HG02970 (cell line): ENCODE data around the gene HOXD13.

Source experiments
- ATAC-seq: cut with Tn5 transposase; IDR thresholded peaks from one replicate; pipeline ENCODE4 v1.9.1; 2021; ENCODE audit warnings: mild to moderate bottlenecking, moderate library complexity, moderate number of reproducible peaks; ENCODE audit not compliant: unreplicated experiment, low FRiP score

Gene HOXD13

GRCh38 chr2:176092270-176093144 lies at the start of gene HOXD13:
Gene HOXD13, plus strand, starts transcription at chr2:176092721. Its CDS starts 170 bp downstream, at chr2:176092891.
- no peak for ATAC-seq

GRCh38 chr2:176056406-176056805 lies 36.1 kb upstream of the HOXD13 start:
- ATAC-seq, result no peak

DNA sequence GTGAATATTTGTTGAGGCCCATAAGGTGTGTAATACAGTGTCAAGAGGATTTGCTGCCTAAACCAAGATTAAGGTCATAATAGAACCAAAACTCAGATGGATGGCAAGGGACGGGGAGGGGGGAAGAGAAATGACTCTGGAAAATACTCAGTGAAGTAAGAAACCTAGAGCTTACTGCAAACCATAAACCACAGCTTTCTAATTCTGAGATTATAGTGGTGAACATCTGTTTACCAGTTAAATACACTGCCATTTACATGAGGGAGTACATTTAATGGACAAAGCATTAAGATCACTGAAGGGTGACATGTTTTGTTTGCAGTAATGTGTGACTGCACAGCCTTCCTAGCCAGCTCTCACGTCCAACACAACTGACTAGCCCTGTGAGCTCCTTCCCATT lies 28.6 kb upstream of the HOXD13 start:
- ATAC-seq, result no peak

GRCh38 chr2:176066645-176067588 lies 25.6 kb upstream of the HOXD13 start:
- no peak for ATAC-seq

DNA sequence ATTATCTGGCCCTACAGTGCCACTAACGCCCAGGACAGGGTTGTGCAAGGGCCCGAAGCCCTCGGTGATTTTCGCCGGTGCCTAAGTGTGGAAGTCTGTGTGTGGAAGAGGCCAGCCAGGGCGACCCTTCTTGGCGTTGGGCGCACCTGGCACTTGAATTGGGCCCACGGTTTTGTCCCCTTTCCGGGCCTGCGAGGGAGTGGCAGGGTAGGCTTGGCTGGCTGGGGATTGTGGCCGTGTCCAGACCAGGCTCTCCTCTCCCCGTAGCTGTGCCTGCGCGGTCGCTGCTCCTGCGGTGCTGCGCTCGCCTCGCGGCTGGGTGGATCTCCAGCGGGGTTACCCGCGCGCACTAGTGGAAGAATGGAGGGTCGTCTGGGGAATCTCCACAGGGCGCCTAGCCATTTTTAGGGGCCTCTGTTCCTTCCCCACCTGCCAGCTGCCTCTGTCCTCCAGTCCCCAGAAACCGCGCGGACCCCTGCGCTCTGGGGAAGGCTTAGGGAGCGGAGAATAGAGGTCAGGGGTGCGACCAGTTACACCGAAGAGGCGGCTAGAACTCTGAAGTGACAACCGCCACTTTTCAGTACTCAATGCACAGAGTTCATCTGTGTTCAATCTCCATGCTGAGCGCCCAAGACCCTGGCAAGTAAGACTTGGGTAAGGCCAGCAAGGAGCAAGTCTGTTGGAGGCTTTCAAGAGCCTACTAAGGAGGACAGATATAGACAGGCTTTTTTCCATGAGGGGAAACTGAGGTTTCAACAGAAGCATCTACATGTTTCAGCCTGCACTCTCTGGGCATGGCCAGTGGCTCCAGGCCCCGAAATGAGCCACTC lies 24.7 kb upstream of the HOXD13 start:
- ATAC-seq, result no peak

DNA sequence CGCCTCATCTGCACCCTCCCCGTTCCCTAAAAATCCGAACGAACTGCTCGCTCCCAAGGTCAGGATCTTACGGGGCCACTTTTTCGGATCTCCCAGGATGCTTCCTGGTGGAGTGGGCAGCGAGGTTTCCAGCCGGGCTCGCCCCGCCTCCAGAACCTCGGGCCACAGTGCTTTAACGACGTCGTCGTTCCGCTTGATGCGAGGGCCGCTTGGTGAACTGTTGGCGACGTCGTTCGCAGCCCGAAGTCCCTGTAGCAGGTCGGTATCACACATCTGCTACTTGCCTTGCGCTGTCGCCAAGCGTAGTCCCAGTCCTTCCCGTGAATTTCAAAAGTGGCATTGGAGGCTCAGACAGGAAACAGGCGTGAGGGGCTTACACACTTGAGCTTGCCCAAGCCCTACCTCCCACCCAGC lies 24.1 kb upstream of the HOXD13 start:
- no peak for ATAC-seq

DNA sequence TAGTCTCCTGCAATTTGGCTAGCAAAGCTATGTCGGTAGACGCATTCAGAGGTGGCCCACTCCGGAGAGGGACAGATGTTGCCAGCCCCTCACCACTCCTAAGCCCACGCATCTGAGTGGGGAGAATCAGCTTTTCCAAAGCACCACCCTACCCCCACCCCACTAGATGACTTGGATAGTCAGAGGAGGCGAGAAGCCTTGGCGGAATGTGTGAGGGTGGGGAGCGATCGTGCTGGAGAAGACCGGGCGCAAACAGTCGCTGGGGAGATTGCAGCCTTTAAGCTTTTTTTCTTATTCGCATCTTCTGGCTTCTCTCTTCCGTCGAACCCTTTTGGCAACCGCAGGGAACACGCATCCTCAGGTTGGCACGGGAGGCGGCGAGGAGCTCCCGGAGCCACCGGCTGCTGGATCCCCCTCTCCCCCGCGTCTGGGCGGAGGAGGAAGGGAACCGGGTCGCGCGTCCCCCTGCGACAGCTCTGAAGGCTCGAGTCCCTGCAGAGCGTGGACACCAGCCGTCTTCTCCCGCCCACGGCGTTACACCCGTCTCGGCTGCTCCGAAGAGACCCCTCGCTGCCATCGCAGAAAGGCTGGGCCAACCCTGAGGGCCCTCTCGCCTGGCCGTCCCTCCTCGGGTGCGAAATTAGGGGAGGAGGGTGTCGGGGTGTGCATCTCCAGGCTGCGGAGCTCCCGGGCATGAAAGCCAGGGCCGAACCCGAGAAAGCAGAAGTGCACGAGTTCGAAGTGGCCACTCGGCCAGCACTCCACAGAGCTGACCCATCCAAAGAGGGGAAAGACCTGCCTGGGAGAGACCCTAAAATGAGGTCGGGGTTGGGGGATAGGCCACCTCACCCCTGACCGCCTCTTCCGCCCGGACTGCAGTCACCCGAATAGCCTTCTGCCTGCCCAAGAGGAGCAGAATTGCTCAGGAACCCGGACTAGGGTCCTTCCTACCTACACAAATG lies 20.9 kb upstream of the HOXD13 start:
- no peak for ATAC-seq

DNA sequence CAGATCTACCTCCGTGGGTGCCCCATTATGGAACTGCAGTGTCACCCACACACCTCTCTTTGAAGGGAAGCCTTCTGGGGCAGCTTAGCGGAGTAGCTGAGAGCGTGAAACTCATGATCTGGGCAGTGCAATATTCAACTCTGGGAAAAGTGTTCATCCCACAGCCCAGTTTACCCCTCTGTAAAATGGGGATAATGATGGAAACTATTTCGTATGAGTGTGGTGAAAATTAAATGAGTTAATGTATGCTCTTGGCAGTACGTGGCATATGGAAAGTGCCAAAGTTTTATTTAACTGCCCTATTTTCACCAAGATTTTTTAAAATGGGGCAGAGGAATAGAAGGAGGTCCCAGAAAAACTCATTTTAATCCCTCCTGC lies 20.2 kb upstream of the HOXD13 start:
- no peak for ATAC-seq

- no peak for ATAC-seq
Observed at GRCh38 chr2:176072951-176073904, 19.3 kb upstream of the HOXD13 start.

- no peak for ATAC-seq
Observed at GRCh38 chr2:176074919-176075425, 17.5 kb upstream of the HOXD13 start.

- ATAC-seq, result no peak
Observed at GRCh38 chr2:176075481-176075880, 17.0 kb upstream of the HOXD13 start.

DNA sequence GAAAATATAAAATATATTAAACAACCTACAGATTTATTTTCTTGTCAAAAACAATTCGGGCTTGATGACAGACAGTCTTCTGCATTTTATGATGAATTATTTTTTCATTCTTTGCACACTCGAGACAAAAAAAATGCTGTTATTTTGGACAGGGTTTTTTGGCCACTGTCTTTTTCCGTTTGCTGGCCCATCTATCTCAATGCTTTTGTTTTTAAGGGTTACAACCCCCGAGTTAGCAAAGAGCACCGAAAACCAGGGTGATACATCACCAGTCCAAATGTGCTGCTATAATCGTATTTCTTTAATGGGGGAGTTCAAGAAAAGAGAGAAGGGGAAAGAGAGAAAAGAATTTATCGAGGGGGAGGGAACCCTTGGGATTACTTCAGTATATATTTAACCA lies 16.5 kb upstream of the HOXD13 start:
- ATAC-seq, result no peak

GRCh38 chr2:176076796-176077195 lies 15.7 kb upstream of the HOXD13 start:
- no peak for ATAC-seq

DNA sequence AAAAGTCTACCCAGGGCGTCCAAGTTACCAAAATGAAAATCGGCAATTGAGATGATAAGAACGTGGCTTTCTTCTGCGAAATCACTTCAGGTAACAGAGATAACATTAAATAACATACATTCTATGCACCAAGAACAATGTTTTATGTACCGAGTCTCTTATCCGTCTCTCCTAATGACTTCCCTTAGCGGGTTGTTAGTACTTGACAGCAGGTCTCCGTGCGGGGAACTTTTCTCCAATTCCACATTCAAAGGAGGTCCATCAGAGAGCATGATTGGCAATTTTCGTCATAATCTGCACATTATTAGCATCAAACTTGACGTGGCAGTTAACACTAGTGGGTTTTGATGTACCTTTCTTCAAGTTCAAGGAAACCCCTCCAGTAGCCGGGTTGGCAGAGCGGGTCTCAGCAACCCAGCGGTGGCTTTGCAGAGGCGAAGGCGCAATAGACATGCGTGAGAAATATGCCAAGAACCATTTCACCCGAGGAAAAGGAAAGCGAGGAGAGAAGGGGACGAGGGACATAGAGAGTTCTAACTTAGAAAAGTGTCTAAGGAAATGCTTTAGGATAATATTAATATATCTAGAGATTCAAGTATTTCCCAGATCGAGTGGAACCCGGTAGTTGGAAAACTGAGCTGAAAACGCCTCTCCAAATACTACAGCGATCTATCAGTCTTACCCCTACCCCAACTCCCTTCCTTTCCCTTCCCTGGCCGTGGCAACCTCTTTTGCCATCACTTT lies 13.8 kb upstream of the HOXD13 start:
- no peak for ATAC-seq

- ATAC-seq, result no peak
Observed at GRCh38 chr2:176079285-176079830, 13.2 kb upstream of the HOXD13 start.

DNA sequence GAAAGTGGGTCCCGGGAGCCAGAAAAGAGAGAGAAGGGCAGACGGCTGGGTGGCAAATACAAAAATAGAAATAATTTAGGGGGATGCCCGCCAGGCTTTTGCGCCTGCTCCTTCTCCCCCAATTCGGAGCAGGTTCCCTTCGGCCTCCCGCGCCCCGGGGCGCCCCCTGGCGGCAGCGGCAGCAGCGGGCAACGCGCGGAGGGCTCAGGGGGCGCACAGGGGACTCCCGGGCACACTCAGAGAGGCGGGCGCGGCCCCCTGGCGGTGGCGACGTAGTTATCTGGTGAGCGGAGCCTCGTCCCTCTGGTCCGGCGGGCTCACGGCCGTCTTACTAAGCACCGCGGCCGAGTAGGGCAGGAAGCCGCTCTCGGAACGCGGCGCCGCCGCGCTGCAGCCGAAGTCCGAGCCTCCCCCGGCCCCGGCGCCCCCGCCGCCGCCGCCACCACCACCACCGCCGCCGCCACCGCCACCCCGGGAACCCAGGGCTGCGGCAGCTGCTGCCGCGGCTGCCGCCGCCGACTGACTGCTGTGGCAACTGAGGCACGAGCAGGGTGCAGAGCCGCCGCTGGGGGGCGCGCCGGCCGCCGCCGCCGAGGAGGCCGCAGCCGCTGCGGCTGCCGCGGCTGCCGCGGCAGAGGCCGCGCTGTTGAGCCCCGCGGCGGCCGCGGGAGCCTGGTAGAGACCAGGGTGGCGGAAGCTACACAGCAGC lies 12.5 kb upstream of the HOXD13 start:
- no peak for ATAC-seq
